Measurements from ENCODE around the gene NANOS2.

DNA sequence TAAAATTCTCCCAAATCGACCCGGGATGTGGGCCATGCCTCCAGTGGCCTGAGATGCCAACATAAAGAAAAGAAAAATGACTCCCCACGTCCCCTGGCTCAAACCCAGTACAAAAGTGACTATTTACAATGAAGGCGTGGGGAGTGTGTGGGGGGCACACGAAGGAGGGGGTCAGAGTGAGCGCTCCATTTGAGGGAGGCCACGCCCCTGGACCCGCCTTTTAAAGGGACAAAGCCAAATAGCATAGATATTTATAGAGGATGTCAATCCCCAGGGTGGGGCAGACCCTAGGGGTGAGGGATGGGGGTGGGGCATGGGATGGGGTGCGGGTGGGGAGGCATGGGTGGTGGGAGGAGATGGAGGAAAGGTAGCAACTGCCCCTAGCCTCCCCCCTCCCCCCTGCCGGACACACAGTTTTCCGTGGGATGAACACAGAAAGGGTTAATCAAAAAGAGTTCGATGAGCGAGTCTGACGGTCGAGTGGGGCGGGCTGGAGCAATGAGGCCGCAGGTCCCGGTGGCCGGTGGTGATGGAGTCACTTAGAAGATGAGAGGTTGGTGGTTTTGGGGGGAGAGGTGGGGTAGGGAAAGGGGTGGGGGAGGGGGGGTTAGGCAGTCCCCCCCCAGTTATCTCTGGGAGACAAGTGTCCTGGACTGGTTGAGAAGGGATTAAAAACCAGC is 20.1 kb upstream of the NANOS2 start:
- TF ChIP-seq POLR2AphosphoS5 (IDR thresholded peaks at IDR 0.05) (no peak), POLR2A (IDR thresholded peaks at IDR 0.05) (no peak)
- TF ChIP-seq, protein P1, sequence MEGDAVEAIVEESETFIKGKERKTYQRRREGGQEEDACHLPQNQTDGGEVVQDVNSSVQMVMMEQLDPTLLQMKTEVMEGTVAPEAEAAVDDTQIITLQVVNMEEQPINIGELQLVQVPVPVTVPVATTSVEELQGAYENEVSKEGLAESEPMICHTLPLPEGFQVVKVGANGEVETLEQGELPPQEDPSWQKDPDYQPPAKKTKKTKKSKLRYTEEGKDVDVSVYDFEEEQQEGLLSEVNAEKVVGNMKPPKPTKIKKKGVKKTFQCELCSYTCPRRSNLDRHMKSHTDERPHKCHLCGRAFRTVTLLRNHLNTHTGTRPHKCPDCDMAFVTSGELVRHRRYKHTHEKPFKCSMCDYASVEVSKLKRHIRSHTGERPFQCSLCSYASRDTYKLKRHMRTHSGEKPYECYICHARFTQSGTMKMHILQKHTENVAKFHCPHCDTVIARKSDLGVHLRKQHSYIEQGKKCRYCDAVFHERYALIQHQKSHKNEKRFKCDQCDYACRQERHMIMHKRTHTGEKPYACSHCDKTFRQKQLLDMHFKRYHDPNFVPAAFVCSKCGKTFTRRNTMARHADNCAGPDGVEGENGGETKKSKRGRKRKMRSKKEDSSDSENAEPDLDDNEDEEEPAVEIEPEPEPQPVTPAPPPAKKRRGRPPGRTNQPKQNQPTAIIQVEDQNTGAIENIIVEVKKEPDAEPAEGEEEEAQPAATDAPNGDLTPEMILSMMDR (IDR thresholded peaks at IDR 0.05) = no peak

All from stomach (tissue), 4 donors.